8988T (cell line): ENCODE results near the gene RETN.

Experiments
- DNase-seq: peaks from one replicate; pipeline ENCODE4 v3.0.0; 2011

RETN gene

DNA sequence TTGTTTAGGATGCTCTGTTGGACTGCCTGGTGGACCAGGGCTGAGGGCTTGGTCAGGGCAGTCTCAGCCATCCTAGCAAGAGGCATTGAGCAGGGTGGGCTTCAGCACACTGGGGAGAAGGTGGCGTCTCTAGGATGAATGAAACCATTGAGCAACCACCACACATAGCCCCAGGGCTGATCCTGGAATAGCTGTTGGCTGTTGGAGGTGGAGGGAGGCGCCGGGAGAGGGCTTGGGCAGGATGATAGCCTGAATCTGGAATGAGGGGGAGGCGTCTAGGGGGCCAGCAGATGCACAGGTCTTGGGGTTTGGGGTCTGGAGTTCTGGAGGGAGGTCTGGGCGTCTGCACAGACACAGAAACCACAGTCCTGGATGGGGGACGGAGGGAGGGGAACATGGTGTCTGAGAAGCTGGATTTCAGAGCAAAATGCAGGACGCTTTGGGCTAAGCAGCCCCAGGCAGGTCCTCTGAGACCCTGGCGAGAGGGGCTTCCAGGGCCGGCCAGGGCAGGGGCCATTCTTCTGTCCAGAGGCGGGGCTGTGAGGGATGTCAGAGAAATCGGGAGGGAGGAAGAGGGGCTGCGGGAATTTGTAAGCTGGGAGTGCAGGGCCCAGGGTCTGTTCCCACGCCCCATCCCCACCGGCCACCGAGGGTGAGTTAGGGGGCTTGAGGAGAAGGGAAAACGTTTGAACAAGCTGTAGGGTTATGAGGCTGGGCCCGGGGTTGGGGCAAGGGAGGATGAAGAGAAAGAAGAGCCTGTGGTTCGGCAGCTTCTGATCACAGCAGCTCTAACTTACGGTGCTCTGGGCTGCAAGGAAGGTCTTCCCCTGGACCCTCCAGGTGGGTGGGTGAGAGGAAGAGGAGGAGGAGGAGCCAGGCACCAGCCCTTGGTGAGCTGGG is 16.9 kb downstream of the RETN start:
- DNase-seq: no peak

DNA sequence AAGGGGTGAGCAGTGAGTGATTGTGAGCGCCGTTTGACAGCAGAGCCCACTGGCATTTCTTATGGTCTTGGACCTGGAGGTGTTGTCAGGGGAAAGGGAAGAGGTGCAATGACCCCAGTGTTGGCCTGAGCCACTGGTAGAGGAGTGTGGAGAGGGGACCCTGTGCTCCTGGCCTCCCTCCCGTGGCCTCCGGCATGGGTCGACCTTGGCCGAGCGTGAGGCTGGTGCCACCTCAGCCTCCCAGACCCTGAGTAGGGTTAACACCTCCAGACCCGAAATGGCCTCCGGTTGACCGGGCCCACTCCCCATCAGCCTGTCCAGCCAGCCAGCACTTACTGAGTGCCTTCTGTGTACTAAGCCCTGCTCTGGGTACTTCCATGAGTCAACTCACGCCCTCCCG is 18.3 kb downstream of the RETN start:
- DNase-seq: no peak

DNA sequence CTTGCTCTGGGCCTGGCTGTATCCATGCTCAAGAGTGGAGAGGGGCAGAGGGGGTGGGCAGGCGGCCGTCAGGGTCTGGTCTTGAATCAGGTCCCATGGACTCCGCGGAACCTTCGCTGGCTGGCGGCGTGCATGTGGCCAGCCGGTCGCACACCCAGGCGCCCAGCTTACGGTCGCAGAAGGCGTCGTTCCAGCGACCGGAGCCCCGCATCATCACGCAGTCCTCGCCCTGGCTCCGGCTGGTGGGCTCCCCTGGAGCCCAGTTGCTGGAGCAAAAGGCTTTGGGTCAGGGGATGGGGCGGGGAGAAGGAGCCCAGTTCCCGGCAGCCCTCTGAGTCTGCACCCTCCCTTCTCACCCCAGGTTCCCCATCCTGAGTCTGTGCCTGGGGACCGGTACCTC is 20.3 kb downstream of the RETN start:
- DNase-seq: no peak

DNA sequence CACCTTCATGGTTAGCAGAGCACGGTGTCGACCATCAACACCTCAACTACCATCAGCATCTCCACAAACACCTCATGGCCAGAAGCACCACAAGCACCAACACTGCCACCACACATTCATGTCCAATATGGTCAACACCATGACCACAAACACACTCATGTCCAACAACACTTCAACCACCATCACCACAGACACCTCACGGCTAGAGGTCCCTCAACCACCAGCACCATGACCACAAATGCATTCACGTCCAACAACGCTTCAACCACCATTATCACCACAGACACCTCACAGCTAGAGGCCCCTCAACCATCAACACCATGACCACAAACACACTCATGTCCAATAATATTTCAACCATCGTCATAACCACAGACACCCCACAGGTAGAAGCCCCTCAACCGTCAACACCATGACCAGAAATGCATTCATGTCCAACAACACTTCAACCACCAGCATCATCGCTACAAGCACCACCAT is 22.0 kb downstream of the RETN start:
- DNase-seq: no peak

- no peak for DNase-seq
These were observed 22.6 kb downstream of the RETN start for GRCh38 chr19:7691497-7691896.

DNA sequence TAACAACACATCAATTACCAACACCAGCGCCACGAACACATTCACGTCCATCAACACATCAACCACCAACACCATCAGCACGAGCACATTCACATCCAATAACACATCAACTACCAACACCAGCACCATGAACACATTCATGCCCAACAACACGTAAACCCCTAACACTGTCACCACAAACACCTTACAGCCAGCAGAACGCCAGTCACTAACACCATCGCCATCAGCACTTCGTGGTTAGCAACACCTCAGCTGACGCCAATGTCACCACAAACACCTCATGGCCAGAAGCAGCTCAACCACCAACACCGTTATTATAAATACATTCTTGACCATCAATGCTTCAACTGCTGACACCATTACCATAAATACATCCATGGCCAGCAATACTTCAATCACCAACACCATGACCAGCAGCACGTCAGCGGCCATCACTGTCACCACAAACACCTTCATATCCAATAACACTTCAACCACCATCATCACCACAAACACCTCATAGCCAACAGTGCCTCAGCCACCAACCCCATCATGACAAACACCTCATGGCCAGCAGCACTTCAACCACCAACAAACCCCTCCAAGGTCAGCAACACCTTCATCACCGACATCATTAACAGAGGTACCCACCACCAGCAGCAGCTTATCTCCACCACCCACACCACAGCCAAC is 23.7 kb downstream of the RETN start:
- DNase-seq: no peak

DNA sequence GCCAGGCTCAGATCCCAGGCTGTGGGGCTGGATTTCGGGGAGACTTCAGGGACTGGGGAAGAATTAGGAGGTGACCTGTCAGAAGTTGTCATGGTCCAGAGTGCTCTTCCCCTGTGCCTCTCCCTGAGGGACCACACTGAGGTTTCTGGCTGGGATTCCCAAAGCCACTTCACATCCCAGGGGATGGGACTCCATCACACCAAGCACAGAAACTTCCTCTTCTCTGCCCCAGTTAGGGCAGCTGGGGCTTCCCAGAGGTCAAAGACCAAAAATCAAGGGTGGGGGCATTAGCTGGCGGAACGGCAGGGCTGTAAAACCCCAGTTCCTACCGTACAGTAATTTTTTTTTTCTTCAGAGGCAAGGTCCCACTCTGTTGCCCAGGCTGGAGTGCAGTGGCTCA is 25.6 kb downstream of the RETN start:
- no peak for DNase-seq

- DNase-seq: no peak
These were observed 29.0 kb downstream of the RETN start for GRCh38 chr19:7697721-7698287.

GRCh38 chr19:7698583-7698982 is 29.7 kb downstream of the RETN start:
- no peak for DNase-seq

DNA sequence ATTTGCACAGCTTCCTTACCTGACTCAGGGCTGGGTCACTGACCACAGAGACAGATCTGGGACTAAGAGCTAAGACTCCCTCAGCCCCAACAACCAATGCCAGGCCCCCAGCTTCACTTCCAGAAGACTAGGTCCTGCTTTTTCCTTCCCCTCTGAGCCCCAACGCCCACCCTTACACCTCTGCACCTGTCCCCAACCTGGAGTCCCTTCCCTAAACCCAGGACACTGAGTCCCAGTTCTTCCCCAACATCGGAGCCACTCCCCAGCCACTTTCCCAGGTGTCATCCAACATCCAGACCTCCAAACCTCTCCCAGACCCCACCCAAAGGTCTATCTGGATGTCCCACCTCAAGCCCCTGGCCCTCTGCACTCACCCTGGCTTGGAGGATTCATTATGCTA is 30.2 kb downstream of the RETN start:
- no peak for DNase-seq

DNA sequence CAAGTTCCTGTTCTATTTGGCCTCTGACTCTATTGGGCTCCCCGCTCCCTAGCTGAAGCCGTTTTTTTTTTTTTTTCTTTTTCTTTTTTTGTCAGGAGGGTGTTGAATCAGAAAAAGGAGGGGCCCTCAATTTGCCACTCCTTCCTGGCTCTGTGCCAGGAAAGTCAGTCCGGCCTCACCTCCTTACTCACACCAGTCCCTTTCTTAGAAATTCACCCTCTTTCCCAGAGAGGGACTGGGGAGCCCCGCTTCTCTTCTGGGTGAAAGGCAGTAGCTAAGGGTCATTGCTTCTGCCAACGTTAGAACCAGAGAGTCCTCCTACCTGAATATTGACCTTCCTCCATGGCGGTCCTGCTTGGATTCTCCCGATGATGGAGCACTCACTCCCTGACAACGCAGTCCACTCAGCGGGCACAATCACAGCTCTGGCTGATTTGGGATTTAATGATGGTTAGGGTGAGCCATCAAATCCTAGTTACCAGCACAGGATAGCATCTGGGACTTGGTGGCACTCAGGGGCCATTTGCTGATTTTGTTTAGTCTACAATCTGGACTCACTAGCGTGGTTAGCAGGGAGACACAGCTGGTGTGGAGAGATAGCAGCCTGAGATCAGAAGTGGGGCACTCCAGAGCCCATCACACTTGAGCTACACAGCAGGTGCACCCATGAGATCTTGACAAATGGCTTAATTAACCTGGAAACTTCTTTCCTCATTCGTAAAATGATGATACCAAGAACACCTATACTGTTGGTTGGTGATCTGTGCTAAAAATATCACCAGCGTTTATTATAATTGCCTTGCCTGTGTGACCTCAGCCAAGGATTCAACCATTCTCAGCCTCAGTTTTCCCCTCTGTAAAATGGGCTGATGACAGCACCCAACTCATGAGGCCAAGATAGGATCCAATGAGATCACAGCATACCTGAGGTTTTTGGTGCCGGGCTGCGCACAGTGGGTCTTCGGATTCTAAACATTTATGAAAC is 30.9 kb downstream of the RETN start:
- DNase-seq: no peak

- DNase-seq: no peak
These were observed 32.3 kb downstream of the RETN start for GRCh38 chr19:7701049-7701653.

DNA sequence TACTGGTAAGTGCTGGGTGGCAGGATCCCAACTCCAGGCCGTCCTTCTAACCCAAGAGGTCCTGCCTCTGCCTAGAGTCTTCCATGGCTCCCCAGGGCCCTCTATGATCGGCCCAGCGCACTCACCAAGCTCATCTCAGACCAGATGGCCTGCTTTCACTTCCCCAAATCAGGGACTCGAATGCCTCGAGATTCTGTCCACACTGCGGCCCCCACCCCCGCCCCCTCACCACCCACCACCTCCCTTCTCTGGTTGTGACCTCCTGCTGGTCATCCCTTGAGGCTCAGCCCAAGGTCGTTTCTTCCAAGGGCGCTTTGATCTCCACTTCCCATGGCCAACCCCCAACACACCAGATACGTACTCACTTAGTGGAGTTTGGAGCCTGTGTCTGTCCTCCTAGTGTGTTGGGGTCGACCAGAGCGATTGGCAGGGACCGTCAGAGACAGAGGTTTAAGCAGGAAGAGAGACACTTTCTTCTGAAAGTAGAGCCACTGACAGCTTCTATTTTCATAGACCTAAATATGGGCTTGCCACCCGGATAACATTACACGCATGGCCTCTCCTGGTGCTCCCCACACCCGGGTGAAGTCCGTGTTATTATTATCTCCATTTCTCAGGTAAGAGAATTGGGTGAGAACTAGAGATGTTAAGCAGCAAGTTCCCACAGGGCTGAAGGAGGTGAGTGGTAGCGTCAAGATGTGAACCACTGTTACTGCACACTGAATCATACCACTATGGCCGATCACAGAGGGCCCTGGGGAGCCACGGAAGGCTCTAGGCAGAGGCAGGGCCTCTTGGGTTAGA is 33.0 kb downstream of the RETN start, which contains the start of gene FCER2:
FCER2 (minus strand) TSS at position 478 of the 804 bp plus-strand sequence. CDS start 2,371 bp downstream, outside the sequence.
- DNase-seq: no peak

GRCh38 chr19:7703332-7703731 is 34.5 kb downstream of the RETN start:
- DNase-seq: no peak

GRCh38 chr19:7704280-7705060 is 35.6 kb downstream of the RETN start:
- DNase-seq: no peak

DNA sequence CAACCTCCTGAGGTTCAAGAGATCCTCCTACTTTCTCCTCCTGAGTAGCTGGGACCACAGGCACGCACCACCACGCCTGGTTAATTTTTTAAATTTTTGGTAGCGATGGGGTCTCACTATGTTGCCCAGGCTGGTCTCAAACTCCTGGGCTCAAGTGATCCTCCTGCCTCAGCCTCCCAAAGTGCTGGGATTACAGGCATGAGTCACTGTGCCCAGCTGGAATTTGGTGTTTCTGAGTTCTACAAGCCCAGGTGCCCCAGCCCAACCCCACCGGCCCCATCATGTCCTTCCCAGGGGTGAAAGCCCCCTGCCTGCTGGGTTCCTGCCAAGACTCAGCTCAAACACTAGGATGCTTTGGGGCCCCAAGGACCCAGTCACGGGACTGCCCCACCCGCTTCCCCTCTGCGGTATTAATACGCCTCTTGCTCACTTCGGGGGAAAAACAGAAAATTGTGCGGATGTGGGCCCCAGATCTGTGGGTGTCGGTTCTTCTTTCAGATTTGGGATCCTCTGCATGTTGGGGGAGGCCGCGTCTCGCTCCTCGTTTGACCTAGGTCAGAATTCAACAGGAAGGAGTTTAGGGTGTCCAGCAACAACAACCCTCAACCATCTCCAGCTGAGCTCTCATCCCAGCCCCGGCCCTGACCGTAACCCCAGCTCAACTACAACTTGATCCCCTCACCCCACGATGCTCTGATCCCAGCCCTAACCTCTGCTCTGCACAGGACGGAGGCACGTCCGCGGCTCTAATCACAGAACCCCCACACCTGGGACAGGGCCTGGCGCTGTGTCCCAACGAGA is 36.7 kb downstream of the RETN start:
- DNase-seq: no peak

DNA sequence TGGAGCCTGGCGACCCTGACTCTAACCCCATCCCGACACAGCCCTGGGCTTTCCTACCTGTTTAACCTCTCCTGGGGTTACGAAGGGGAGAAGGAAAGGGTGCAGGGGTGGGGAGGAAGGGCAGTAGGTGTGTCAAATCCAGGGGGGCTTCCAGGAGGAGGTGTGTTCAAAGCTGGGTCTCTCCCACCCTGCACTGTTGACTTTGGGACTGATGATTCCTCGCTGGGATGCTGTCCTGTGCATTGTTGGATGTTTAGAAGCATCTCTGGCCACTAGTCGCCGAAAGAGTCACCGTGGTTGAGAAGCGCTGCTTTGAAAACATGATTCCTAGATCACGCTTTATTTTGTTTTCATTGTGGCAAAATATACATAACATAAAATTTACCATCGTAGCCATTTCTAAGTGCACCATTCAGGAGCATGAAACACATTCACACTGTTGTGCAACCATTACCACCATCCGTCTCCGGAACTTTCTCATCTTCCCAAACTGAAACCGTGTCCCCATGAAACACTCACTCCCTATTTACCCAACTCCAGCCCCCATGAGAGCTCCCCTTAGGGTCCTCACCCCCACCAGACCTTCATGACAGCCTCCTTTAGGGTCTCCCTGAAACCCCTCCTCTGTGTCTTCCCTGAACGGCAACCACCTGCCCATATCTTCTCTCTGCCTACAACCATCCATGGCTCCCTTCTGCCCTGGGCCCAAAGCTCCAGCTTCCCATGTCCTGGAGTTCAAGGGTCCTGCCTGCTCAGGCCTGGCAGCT is 37.5 kb downstream of the RETN start:
- DNase-seq: no peak

DNA sequence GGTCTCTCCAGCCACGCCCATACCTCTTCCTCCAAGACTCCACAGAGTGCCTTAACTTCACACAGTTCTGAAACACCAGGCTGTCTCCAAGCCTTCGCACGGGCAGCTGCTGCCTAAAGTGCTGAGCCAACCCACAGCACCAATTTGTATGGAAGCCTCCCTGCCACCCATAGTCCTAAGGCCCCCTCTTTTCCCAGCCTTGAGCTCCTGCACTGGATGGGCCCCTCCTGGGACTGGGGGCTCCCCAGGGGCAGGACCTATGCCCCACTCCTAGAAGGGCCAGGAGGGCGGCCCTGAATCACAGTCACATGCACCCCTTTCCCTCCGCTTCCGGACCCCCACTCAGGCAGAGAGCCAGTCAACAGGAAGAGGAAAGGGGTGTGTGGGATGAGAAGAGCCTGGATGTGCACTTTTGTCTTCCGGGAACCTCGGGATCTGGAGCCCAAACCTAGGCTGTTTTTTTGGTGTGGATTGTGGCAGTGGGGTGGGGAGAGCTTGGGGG is 38.2 kb downstream of the RETN start:
- DNase-seq: no peak
